ENCODE data around the gene PPP1R3G. TPM values are rescaled to one million over a fixed set of nuclear protein-coding genes. Genes with fewer than 3 reads are reported as not detected.
"Not testable (repeated sequence)": the region's sequence is repeated elsewhere in the genome, so short reads cannot be mapped to it uniquely, and the experiment has no call there.

PPP1R3G gene
- total RNA-seq, 1 experiment from 2014 or later, result 0.17 TPM

DNA sequence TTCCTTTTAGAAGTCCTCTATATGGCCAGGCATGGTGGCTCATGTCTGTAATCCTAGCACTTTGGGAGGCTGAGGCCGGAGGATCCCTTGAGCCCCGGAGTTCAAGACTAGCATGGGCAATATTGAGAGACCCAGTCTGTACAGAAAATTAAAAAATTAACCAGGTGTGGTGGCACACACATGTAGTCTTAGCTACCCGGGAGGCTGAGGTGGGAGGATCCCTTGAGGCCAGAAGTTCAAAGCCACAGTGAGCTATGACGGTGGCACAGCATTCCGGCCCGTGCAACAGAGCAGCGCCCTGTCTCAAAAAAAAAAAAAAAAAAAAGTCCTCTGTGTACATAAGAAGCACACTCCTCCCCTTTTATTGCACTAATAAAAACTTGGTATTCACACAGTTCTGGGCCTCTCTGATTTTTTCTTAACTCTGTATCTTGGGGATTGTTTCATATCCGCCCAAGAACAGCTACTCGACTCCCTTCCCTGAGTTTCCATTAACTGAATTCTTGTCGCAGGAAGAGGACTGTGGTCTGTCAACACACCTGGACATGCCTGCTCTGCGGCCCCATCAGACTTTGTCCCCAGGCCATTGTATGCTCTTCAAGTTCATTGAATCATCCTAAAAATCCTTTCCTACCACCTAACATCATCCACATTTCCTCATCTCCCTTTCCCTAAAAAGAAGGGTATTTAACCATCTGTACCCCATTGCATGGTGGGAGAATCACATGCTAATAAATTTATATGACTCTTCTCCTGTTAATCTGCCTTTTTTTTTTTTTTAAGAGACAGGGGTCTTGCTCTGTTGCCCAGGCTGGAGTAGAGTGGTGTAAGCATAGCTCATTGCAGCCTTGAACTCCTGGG is 25.9 kb upstream of the PPP1R3G start:
- Histone ChIP-seq H3K27me3 (ENCODE audit: control insufficient read depth, insufficient read depth, low read length) (no peaks in the 10 kb centered on the region), H3K36me3 (replicated peaks; ENCODE audit: control insufficient read depth, insufficient read depth, low read length) (no peaks in the 10 kb centered on the region), H3K4me3 (ENCODE audit: insufficient read depth, low read depth, low read length) (no peak overlapping the region)
- DNase-seq, result no peak

DNA sequence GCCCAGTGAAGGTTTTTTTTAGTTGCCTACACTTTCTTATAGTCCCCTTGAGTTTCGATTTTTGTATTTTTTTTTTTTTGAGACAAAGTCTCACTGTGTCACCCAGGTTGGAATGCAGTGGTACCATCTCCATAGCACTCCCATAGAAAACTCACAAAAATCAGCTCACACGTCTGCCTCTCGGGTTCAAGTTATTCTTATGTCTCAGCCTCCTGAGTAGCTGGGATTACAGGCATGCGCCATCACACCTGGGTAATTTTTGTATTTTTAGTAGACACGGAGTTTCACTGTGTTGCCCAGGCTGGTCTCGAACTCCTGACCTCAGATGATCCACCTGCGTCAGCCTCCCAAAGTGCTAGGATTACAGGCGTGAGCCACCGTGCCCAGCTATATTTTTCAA is 24.7 kb upstream of the PPP1R3G start:
- not testable (repeated sequence) for H3K4me3 ChIP-seq (ENCODE audit: insufficient read depth, low read depth, low read length); H3K36me3 ChIP-seq (replicated peaks; ENCODE audit: control insufficient read depth, insufficient read depth, low read length); H3K27me3 ChIP-seq (ENCODE audit: control insufficient read depth, insufficient read depth, low read length); DNase-seq

DNA sequence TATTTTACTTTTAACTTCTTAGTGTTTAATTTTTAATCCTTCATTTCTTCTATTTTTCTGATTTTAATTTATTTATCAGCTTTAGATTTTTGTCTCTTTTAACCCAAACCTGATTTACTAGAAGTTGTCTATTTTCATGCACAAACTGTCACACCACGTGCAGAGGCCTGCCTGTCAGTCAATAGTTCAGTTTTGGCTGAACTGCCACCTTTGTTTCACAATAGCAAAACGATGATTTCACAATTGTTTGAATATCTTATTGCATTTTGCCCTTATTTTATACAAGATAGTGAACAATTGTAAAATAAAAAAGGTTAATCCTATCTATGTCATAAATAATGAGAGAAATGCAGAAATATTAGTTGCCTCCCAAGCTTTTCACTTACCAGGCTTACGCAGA is 24.0 kb upstream of the PPP1R3G start:
- Histone ChIP-seq H3K27me3 (ENCODE audit: control insufficient read depth, insufficient read depth, low read length) (no peaks in the 10 kb centered on the region), H3K4me3 (ENCODE audit: insufficient read depth, low read depth, low read length) (no peak overlapping the region), H3K36me3 (replicated peaks; ENCODE audit: control insufficient read depth, insufficient read depth, low read length) (no peaks in the 10 kb centered on the region)
- DNase-seq, result no peak

GRCh38 chr6:5063617-5064016 is 21.5 kb upstream of the PPP1R3G start:
- H3K4me3 ChIP-seq (ENCODE audit: insufficient read depth, low read depth, low read length), result no peak overlapping the region
- no peak for DNase-seq
- no peaks in the 10 kb centered on the region for H3K36me3 ChIP-seq (replicated peaks; ENCODE audit: control insufficient read depth, insufficient read depth, low read length)
- H3K27me3 ChIP-seq (ENCODE audit: control insufficient read depth, insufficient read depth, low read length), result no peaks in the 10 kb centered on the region

GRCh38 chr6:5066456-5067093 is 18.6 kb upstream of the PPP1R3G start:
- H3K27me3 ChIP-seq (ENCODE audit: control insufficient read depth, insufficient read depth, low read length), result no peaks in the 10 kb centered on the region
- H3K36me3 ChIP-seq (replicated peaks; ENCODE audit: control insufficient read depth, insufficient read depth, low read length), result no peaks in the 10 kb centered on the region
- no peak for DNase-seq
- H3K4me3 ChIP-seq (ENCODE audit: insufficient read depth, low read depth, low read length), result no peak overlapping the region

- H3K4me3 ChIP-seq (ENCODE audit: insufficient read depth, low read depth, low read length), result no peak overlapping the region
- no peaks in the 10 kb centered on the region for H3K36me3 ChIP-seq (replicated peaks; ENCODE audit: control insufficient read depth, insufficient read depth, low read length)
- DNase-seq, result no peak
- H3K27me3 ChIP-seq (ENCODE audit: control insufficient read depth, insufficient read depth, low read length), result no peaks in the 10 kb centered on the region
These were observed 17.8 kb upstream of the PPP1R3G start for GRCh38 chr6:5067305-5067704.

DNA sequence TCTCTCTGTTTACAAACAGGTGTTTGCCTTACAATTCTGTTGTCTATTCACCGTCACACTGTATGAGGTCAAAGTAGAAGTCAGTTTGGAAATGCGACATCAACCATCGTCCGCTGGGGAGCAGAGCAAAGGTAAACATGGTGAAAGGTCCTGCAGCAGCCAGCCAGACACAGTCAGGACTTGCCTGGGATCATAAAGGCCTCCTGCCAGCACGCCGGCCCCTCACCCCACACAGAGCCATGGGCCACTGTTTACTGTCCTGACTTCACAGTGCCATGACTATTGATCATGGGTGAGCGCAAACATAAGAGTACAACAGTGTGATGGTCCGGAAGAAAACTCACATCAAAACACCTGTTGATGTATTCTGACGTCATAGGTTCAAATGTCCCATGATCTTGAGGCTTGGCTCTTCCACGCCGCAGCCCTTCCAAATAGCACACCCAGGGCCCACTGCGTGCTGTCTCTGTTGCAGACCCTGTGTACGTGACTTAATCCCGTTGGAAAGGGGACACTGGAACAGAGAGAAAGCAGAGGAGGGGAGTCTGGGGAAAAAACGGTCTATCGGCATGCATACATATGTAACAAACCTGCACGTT is 16.9 kb upstream of the PPP1R3G start:
- Histone ChIP-seq H3K27me3 (ENCODE audit: control insufficient read depth, insufficient read depth, low read length) (no peaks in the 10 kb centered on the region), H3K4me3 (ENCODE audit: insufficient read depth, low read depth, low read length) (no peak overlapping the region), H3K36me3 (replicated peaks; ENCODE audit: control insufficient read depth, insufficient read depth, low read length) (no peaks in the 10 kb centered on the region)
- DNase-seq, result no peak

GRCh38 chr6:5071216-5071615 is 13.9 kb upstream of the PPP1R3G start:
- DNase-seq, result no peak
- no peak overlapping the region for H3K4me3 ChIP-seq (ENCODE audit: insufficient read depth, low read depth, low read length)
- H3K27me3 ChIP-seq (ENCODE audit: control insufficient read depth, insufficient read depth, low read length), result no peaks in the 10 kb centered on the region
- H3K36me3 ChIP-seq (replicated peaks; ENCODE audit: control insufficient read depth, insufficient read depth, low read length), result no peaks in the 10 kb centered on the region

DNA sequence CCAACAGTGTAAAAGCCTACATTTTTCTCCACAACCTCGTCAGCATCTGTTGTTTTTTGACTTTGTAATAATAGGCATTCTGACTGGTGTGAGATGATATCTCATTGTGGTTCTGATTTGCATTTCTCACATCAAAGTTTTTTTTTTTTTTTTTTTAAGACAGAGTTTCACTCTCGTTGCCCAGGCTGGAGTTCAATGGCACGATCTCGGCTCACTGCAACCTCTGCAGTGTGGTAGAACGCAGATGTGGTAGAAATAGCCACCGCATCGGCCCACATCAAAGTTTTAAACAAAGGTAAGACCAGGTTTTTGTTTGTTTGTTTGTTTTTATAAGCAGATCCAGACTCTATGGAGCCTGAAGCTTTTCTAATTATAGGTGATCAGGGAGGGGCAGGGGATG is 12.7 kb upstream of the PPP1R3G start:
- H3K27me3 ChIP-seq (ENCODE audit: control insufficient read depth, insufficient read depth, low read length), result no peaks in the 10 kb centered on the region
- H3K36me3 ChIP-seq (replicated peaks; ENCODE audit: control insufficient read depth, insufficient read depth, low read length), result no peaks in the 10 kb centered on the region
- no peak for DNase-seq
- H3K4me3 ChIP-seq (ENCODE audit: insufficient read depth, low read depth, low read length), result no peak overlapping the region

DNA sequence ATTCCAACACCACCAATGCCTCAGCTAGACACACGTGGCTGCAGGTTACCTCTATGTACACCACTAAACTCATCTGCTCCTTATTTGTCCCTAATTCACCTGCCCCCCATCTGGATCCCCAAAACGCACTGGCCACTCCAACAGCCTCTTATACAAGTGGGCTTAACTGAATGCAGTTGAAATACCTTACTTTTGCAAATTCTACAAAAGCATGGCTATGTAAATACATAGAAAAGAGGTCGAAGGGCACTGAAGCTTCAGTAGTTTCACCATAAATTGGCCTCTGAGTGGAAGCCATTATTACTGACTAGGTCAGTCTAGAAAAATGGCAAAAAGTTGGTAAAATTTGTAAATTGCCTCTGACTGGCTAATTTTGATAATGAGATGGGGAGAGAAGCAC is 11.1 kb upstream of the PPP1R3G start:
- DNase-seq, result no peak
- no peaks in the 10 kb centered on the region for H3K27me3 ChIP-seq (ENCODE audit: control insufficient read depth, insufficient read depth, low read length)
- no peak overlapping the region for H3K4me3 ChIP-seq (ENCODE audit: insufficient read depth, low read depth, low read length)
- no peaks in the 10 kb centered on the region for H3K36me3 ChIP-seq (replicated peaks; ENCODE audit: control insufficient read depth, insufficient read depth, low read length)

- Histone ChIP-seq H3K36me3 (replicated peaks; ENCODE audit: control insufficient read depth, insufficient read depth, low read length) (no peaks in the 10 kb centered on the region), H3K27me3 (ENCODE audit: control insufficient read depth, insufficient read depth, low read length) (peaks cover 2% of the 10 kb centered on the region; the same call in 1 of the 2 replicates), H3K4me3 (ENCODE audit: insufficient read depth, low read depth, low read length) (no peak overlapping the region)
- no peak for DNase-seq
These were observed 8.2 kb upstream of the PPP1R3G start for GRCh38 chr6:5076931-5077330.

- DNase-seq, result no peak
- H3K36me3 ChIP-seq (replicated peaks; ENCODE audit: control insufficient read depth, insufficient read depth, low read length), result no peaks in the 10 kb centered on the region
- no peak overlapping the region for H3K4me3 ChIP-seq (ENCODE audit: insufficient read depth, low read depth, low read length)
- peaks cover 7% of the 10 kb centered on the region for H3K27me3 ChIP-seq (ENCODE audit: control insufficient read depth, insufficient read depth, low read length)
These were observed 6.9 kb upstream of the PPP1R3G start for GRCh38 chr6:5078121-5078669.

- H3K27me3 ChIP-seq (ENCODE audit: control insufficient read depth, insufficient read depth, low read length), result peaks cover 21% of the 10 kb centered on the region
- no peak for DNase-seq
- H3K36me3 ChIP-seq (replicated peaks; ENCODE audit: control insufficient read depth, insufficient read depth, low read length), result no peaks in the 10 kb centered on the region
- H3K4me3 ChIP-seq (ENCODE audit: insufficient read depth, low read depth, low read length), result no peak overlapping the region
These were observed 5.4 kb upstream of the PPP1R3G start for GRCh38 chr6:5079692-5080091.

DNA sequence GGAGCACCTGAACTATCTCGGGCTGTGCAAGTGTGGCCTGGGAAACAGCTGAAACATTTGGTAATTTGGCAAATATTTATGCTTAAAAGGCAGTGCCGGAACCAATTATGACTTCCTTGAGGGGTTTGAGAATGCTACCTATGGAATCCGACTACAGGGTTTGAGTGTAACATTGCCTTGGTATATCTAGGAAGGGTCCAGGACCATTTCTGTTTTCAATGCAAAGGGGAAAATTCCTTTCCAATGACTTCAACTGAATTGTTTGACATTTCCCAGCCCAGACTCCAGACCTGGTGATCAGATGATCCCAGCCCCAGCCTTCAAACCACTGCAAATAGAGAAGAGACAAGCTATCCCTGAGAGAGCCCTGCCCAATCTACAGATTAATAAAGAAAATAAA is 4.6 kb upstream of the PPP1R3G start:
- Histone ChIP-seq H3K36me3 (replicated peaks; ENCODE audit: control insufficient read depth, insufficient read depth, low read length) (no peaks in the 10 kb centered on the region), H3K27me3 (ENCODE audit: control insufficient read depth, insufficient read depth, low read length) (peaks cover 30% of the 10 kb centered on the region), H3K4me3 (ENCODE audit: insufficient read depth, low read depth, low read length) (no peak overlapping the region)
- DNase-seq, result no peak

DNA sequence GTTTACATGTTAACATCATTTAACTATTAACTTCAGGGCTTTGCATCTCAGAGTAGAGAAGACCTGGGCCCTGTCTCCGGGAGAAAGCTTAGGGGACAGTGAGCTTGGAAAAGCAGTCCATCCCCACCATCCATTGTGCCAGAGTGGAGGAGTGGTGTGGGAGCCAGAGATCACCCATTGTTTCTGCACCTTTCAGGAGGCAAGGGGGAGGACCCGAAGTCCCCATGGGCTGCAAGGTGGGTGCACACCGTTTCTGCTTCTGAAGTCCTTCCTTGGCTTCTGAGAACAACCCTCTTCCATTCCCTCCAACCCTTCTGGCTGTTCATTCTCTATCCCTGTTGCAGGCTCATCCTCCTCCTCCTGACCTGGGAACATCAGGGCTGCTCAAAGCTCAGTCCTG is 4.0 kb upstream of the PPP1R3G start:
- peaks cover 36% of the 10 kb centered on the region for H3K27me3 ChIP-seq (ENCODE audit: control insufficient read depth, insufficient read depth, low read length)
- H3K36me3 ChIP-seq (replicated peaks; ENCODE audit: control insufficient read depth, insufficient read depth, low read length), result no peaks in the 10 kb centered on the region

More for the DNA sequence above, 4.0 kb upstream of the PPP1R3G start:
- H3K4me3 ChIP-seq (ENCODE audit: insufficient read depth, low read depth, low read length), result no peak overlapping the region
- DNase-seq, result no peak
